ENCODE data around the gene SATB2.

The SATB2 gene

GRCh38 chr2:199228887-199229819, 228.6 kb downstream of the SATB2 start:
- DNase-seq = no peak

GRCh38 chr2:199223791-199224190, 233.9 kb downstream of the SATB2 start:
- no peak for DNase-seq

- no peak for DNase-seq
Observed at GRCh38 chr2:199220920-199221319, 236.8 kb downstream of the SATB2 start.

- DNase-seq = no peak
Observed at GRCh38 chr2:199219551-199219950, 238.2 kb downstream of the SATB2 start.

Measured in activated CD4-positive, alpha-beta T cell treated with anti-CD3 and anti-CD28 coated beads, Interleukin-2, amount 50 U/mL, for 4 hours (primary cell).